Stimulated activated CD8-positive, alpha-beta memory T cell treated with anti-CD3 and anti-CD28 coated beads, Interleukin-15, amount 100 ng/mL, for 1 hour (primary cell): ENCODE results near the gene PRR20G.

ENCODE experiments used
- DNase-seq: peaks from one replicate; pipeline ENCODE4 v3.0.0-alpha.2; 2020; ENCODE audit warnings: low read depth

PRR20G gene

DNA sequence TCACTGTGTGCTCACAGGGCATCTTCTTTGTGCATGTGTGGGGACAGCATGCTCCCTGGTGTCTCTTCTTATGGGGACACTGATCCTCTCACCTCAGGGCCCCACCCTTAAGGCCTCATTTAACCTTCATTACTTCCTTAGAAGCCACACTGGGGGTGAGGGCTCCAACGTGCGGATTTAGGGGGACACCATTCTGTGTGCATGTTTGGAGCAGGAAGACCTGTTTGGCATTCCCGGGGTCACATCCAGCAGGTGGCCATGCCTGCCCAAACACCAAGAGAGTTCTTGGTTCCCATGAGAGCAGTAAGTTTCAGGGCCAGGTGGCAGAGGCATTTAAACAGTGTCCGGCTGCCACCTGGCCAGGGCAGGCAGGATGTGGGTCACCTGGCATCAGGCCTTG lies 24.8 kb downstream of the PRR20G start:
- no peak for DNase-seq

DNA sequence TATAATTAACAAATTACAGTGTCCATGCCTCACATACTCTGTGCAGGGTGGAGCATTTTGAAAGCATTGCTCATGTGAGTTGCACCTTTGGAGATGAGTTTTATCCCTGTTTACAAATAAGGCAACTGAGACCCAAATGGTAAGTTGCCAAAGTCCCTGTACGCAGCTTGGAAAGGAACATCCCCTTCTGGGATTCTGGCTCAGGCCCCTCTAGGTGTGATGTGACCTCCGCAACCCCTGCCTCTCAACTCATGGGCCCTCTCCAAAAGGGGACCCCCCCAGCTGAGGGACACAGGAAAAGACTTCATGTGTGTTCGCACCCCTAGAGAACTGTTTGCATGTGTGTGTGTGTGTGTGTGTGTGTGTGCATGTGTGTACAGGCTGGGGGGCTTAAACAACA lies 25.3 kb downstream of the PRR20G start:
- DNase-seq = no peak

DNA sequence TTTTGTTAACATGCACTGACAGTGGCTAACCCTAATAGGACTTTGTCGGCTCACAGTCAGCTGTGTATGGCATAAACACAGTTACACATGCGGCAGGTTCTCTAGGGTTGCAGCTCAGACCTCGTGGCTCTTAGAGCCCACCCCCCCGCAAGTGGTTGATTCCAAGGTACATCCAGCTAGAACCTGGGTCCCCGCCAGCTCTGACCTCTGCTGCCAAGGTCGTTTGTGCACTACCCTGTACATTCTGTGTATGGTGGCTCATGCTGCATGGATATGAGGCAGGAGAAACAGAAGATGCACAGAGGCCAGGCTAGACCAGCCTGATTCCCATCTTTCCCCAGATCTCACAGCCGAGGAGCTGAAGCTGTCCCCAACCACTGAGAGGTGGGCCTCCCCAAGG lies 25.9 kb downstream of the PRR20G start:
- DNase-seq = no peak

DNA sequence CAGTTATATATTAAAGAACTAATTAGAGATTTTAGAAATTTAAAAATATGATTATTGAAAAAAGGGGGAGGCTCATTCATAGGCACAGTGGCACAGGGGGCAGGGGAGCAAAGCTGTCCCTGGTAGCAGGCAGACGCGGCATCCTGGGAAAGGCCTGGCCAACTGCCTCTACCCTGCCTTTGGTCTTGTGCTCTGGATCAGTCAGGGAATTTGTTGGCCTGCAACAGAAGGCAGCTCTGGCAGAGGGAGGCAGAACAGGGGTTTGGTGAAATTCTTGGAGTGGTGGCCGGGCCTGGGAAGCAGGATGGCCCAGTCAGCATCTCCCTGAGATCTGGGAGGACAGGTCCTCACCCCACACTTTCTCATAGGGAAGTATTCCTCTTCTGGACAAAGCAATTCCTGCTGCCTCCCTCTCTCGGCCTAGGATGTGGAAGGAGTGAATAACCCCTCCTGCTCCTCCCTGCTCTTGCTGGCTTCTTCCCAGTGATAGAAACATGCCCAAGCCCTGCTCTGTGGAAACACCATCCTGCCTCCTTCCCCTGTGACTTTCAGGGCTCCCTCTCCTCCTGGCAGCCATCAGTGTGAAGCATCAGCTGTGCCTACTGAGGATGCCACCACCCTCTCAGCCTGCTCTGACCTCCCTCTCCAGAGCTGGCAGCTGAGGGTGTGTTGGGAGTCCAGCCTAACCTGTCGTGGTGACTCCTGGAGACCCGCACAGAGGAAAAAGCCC lies 26.9 kb downstream of the PRR20G start:
- DNase-seq = no peak

DNA sequence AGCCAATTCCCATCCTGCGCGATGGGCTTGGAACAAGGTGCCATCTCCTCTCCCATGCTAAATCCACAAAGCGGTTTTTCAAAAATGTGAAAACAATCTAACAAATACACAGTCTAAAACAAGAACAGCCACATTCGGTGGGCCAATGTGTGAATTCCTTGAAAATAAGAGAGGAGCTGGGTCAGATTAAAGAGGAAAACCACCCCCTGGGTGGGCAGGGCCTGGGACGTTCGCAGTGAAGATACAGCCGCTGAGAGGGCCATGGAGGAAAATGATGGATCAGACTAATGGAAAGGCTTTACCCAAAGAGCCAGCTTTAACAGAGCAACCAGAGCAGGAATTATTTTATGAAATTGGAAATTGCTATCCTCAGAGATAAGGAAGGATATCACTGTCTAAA lies 27.4 kb downstream of the PRR20G start:
- DNase-seq = no peak

DNA sequence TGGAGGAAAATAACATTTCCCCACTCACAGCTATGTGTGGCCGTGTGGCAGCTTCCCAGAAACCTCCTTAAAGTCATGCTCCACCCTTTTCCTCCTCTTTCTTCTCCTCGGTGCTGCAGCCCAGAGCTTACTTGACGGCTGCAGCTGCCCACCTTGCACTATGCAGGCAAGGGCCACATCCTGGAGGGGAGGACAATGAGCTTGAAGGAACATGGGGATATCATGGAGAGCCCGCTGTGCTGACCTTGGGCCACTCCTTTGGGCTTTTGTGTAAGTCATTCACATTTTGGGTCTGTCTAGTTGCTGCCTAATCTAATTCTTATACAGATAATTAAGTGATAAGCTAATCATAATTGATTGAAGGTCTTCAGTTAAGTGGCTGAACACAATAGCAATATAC lies 28.0 kb downstream of the PRR20G start:
- no peak for DNase-seq

DNA sequence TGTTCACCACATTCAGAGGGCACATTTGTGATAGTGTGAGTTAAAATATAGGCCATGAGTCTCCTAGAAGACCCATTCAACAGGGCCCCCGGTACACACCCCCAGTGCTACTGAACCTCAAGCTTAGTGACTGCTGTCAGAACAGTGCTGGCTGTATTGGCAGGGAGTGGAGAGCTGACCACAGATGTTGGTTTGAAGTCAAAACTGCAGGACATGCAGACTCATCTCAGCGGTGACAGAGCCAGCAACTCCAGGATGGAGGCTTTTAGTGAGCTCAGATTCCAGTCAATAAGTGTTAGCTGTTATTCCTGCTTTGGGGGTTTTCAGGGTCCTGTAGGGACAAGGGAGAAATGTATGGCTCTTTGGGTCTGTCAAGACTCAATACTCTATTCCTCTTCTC lies 29.1 kb downstream of the PRR20G start:
- no peak for DNase-seq

DNA sequence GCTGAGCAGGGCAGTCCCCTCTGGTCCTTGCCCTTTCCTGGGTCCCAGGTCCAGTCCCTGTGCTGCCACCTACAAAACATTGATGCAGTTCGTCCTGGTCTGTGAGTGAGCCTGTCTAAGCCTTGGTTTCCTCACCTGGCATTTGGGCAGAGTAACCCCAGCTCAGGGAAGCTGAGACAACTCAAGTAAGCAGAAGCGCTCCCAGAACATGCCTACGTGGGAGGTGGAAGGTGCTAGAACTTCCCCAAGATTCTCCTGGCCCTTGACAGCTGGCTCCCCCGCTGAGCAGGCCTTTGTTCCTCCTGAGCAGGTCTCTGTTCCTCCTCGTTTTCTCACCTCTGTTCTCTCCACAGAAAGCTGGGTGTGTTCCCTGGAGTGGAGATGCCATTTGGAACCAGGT lies 30.5 kb downstream of the PRR20G start:
- no peak for DNase-seq

DNA sequence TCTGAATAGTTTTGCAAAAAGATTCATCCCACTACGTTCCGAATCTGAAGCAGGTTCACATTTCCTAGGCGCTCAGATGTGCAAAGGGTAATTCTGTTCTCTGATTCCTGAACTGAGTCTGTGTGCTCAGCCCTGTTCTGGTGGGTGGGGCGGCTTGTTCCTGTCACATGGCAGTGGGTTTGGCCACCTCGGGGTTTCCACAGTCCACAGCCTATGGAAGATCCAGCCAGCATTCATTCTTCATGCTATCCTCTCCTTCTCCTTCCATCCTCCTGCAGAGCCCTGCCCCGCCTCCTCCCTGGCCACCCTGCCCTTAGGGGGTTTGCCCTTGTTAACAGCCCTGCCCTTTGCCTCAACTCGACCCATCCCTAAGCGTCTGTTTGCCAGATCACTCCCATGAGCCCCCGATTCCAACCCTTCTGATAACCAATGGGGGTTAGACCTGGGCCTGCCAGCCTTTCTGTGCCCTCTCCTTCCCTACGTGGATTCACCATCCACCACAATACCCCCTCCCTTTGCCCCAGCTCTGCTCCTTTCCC lies 31.0 kb downstream of the PRR20G start:
- DNase-seq = no peak

DNA sequence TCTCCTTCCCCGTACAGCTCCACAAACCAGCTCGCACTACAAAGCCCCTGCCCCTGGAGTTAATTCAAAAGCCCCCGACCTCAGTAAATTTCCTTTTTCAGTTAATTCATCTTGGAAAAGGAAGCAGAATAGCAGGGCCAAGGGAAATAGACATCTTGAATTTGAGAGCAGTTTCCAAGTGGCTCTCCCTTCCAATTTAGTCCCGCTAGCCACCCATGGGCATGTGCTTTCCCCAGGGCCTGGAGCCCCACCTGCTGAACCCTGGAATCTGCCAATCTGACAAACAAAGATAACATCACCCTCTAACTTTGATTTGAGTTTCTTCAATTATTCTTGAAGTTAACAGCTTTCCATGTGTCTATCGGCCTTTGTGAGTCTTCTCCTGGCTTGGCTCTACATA lies 31.7 kb downstream of the PRR20G start:
- no peak for DNase-seq

DNA sequence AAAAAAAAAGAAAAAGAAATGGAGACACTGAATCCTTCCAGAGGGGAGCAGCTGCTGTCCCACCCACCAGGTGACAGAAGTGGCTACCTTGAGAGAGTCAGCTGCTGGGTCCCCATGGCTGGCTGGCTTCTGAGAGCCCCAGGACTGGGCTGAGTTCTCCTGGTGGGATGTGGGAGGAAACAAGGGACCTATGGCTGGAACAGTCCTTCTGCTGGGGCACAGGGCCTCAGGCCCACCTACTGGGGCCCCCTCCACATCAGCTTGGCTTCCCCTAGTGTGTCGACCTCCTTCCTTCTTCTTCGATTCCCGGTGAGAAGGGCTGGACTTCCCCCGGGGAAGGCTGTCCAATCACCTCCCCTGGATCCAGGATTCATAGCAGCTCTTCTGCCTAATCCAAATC lies 32.3 kb downstream of the PRR20G start:
- DNase-seq = no peak

DNA sequence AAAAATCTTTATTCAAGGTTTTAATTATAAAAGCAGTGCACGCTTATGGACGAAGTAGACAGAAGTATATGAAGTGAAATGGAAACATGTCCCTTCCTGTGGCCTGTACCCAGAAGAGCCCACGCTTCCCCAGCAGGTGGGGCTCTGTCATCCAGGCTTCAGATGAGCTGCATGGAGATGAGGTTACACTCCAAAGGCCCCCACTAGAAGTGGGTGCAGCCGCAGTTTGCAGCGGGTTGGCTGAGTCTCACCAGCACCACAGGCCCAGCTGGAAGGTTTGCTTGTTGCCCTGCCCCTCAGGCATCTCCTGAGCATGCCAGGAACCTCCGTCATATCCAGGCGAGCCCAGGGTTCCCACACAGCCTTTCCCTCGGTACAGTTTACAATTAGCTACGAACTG lies 33.1 kb downstream of the PRR20G start:
- no peak for DNase-seq

DNA sequence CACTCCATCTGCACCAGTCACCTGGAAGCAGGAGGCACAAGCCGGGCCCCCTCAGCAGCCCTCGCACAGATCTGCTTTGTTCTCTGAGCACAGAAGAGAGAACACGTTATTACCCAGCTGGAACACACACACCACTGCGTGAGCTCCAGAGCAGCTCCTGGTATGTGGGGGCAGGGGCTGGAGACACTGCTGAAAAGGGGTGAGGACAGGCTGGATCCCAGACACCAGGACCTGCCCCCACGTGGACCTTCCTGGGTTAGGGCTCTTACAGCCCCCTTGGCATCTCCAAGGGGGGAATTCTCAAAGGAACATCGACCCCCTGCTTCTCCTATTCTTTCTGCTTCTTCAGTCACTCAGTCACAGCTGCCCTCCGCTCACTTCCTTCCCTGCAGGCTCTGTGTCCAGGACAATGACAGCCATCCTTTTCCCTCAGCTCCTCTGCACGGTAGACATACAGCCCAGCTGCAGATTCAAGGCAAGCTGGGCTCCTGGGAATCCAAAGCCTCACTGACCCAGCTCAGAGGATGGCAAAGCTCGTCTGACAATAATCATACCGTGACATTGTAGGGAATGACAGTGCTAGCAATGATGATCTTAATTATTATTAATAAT lies 33.7 kb downstream of the PRR20G start:
- no peak for DNase-seq

DNA sequence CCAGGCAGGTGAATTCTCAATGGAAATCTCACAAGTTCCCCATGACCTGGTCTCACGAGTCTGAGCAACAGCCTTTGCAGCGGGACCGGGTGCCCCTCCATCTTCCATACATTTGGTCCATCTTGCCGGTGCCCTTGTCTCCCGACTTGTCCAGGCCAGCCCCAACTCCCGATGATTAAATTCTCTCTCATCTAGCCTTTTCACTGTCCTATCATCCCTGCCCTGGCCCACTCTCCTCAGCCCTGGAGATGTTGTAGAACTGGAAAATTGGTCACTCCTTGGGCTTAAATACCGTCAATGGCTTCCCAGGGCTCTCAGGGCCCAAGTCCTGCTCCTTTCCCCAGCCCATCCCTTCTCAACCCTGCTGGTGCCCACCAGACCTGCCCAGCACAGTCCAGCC lies 34.4 kb downstream of the PRR20G start:
- no peak for DNase-seq

DNA sequence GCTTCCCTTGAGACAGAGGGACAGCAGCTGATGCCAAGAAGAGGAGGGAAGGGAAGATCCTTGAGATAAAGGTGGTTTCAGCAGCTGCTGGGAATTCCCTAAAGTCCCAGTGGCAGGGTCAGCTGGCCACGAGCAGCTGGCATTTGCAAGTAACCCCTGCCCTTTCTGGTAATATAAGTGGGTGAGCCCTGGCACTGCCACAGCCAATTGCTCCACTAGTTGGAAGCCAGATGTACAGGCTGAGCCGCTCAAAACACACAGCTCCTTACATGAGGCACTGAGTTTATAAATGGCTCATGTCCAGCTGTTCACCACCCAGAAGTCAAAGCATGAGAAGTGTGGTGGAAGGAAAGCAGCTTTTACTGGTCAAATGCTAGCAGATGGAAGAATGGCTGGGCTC lies 35.4 kb downstream of the PRR20G start:
- no peak for DNase-seq

DNA sequence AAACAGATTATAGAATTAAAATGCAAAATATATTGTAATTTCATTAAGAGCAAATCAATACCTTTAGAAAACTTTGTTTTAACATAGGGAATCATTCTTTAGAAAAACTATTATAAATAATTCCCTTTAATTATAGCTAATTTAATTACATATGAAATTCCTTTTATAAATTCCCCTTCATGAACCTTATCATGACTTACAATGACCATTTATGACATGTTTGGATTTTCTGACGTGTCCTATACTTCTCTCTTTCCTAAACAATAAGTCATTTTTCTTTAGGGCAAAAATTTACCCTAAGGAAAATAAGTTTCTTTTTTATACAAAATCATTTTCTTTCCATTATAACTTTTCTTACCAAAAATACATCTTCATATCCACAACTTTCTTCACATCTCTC lies 37.8 kb downstream of the PRR20G start:
- no peak for DNase-seq

DNA sequence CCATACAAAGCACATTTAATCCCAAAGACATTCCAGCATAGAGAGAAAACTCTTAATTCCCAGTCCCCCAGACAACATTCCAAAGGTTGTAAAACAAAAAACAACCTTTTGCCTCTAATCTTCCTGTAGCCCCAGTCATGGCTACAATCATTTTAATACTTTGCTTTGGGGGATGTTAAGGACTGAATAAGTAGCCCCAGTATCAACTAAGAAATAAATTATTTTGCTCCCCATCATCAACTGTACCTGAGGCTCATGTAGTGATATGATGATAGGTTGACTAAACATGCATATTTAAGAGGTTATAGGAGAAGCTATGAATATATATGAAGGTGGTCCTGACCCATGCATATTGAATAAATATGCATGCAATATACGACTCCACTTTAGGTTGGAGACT lies 40.6 kb downstream of the PRR20G start:
- DNase-seq = no peak

DNA sequence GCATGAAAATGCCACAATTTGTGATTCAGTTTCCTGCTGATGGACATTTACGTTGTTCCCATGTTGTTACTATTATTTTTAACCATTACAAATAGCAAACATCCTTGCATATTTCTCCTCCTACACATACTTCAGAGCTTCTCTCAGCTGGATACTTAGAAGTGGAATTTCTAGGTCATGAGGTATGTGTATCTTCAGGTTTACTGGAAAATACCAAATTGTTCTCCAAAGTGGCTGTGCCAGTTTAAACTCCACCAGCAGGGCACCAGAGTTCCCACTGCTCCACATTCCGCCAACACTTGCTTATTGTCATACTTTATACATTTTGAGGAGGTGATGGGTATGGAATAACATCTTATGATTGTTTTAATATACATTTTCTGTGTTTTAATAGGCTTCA lies 49.2 kb downstream of the PRR20G start:
- DNase-seq = no peak

DNA sequence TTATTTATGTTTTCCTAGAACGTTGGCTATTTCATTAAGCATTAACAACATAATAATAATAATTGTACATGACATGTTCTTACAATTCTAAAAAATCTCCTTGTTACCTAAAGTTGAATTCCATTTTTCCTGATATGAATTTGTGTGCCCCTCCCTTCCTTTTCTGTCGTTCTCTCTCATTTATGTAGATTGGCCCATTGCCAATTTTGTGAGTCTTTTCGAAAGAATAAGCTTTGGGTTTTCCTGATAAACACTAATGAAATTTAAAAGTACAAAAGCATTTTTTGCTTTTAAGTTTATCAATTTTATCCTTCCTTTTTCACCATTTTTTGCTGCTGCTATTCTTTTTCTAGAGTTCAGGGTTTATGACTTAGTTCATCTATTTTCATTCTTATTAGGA lies 50.0 kb downstream of the PRR20G start:
- no peak for DNase-seq

DNA sequence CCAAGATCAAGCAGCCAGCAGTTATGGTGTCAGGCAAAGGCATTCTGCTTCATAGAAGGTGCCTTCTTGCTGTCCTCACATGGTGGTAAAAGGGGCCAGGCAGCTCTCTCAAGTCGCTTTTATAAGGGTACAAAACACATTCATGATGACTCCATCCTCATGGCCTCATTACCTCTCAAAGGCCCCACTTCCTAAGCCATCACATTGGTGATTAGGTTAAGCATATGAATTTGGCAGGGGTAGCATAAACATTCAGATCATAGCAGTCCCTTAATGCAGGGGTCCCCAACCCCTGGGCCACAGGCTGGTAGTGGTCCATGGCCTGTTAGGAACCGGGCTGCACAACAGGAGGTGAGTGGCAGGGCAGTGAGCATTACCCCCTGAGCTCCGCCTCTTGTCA lies 52.1 kb downstream of the PRR20G start:
- no peak for DNase-seq

DNA sequence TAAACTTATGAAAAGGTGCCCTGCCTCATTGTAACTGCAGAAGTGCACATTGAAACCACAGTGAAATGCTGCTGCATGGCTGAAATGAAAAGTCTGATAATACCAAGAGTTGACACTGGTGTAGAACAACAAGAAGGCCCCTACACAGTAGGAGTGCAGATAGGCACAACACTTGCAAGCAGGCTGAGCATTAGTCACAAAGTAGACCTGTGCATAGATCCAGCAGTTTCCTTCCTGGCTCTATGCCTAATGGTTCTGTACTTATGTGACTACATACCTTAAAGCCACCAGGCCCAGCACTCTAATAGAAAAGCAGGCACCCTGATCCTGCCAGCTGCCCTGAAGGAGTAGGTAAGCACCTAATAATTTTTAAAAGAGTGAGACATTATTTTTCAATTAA lies 53.1 kb downstream of the PRR20G start:
- DNase-seq = no peak
